DMS 273 treated with DMSO at 0.1 percent for 48 hours (cell line): ENCODE measurements around the gene C9.
"Not testable (repeated sequence)": the region's sequence is repeated elsewhere in the genome, so short reads cannot be mapped to it uniquely, and the experiment has no call there.

ENCODE experiments used
- DNase-seq: peaks from one replicate; lab custom pipeline; 2025; lab: John Stamatoyannopoulos, UW

The C9 gene

DNA sequence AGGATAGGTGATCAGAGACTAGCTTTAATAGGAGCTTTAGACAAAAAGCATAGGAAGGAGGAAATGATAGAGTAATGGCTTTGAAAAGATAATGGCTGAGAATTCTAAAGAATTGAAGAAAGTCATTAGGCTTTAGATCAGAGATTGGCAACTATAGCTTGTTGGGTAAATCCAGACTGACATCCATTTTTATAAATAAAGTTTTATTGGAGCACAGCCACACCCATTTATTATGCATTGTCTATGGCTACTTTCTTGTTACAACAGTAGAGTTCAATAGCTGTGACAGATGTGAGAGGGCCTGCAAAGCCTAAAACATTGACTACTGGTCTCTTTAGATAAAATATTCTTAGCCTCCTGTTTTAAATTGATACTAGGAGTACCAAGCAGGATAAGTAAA is 104.2 kb downstream of the C9 start:
- DNase-seq, result no peak

DNA sequence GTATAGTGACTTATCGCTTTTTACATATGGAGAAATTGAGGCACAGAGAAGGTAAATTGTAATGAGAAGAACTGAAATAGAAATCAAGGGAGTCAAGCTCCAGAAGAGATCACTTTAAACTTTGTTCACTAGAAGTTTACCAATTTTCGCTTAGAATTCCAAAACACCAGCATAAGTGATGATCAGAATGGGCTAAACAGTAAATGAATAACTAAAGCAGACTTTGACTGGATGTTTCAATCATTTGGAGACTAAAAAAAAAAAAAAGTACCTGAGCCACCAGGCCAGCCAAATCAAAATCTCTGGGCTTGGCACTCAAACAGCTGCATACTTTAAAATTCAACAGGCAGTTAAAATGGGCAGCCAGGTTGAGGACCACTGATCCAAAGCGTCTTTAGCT is 106.7 kb downstream of the C9 start:
- no peak for DNase-seq

DNA sequence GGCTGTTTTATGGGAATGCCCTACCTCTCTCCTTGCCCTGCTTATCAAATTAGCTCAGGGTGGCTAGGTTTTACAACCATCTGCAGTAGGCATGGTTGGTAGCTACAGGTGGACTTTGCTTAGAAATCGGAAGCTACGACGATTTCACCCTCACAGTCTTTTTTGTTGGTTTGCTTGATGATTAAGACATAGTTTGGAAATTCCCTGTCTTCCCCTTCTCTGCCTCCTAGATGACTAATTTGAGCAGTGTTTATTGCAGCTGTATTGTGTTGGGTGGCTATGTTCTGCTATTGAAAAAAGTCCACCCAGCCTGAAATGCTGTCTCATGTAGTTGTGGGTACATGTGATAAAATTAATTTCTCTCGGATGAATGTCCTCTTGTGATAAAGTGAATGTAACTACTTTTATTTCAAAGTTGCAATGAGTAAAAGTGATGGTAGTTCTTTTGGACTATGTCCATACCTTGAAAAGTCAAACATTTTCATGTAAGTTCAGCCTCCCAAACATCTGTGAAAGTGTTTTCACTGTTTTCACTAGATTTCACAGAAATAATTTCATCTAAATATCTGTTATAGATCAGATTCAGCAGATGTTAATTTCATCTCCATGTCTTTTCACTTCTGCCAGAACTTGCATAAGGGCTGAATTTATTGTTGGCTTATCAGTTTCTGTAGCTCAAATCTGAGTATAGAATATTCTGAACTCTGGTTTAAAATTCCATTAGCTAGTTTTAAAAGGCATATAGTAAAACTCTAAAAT is 107.6 kb downstream of the C9 start:
- DNase-seq, result no peak

DNA sequence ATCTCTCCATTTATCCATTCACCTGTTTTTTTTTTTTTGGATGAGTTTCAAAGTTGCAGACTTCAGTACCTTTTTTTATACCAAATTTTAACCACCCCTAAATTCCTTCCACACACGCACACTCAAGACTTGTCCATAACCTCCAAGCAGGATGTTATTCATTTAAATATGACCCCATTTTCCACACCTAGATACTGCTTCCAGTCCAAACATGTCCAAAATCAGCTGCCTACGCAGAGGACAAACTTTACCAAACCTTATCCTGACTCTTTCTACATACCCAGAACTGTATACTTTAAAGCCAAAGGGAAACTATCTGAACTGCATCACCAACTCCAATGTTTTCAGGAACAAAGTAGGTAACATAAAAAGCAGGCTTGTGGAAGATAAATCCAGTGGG is 108.9 kb downstream of the C9 start:
- DNase-seq, result no peak

DNA sequence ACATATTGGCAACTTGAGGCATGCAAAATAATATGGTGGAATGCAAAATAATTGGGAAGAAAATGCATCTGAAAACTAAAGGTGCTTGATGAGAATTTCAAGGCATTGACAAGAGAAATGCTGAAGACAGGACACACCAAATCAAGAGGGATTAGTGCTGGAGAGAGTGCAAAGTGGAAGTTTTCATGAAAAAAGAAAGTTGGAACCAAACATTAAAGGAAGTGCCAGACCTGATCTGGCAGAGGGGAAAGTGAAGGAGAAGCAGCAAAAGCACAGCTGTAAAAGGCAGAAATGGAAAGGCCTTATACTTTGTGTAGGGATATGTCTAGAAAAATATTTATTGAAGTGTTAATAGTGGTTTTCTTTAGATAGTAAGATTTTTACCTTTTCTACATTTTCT is 109.6 kb downstream of the C9 start:
- DNase-seq, result no peak

DNA sequence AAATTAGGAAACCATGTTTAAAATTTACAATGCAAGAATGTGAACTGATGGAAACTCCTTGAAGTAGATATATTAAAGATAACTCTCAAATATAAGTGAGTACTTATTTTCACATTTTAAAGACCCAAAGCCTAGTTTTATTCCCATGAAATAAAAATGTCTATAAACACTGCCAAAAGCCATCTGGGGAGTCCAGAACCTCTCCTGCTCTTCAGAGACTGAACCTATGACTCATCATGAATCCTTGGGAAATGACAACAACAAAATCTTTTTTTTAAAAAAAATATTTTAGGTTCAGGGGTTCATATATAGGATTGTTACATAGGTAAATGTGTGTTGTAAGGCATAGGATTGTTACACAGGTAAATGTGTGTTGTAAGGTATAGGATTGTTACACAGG is 111.1 kb downstream of the C9 start:
- no peak for DNase-seq

DNA sequence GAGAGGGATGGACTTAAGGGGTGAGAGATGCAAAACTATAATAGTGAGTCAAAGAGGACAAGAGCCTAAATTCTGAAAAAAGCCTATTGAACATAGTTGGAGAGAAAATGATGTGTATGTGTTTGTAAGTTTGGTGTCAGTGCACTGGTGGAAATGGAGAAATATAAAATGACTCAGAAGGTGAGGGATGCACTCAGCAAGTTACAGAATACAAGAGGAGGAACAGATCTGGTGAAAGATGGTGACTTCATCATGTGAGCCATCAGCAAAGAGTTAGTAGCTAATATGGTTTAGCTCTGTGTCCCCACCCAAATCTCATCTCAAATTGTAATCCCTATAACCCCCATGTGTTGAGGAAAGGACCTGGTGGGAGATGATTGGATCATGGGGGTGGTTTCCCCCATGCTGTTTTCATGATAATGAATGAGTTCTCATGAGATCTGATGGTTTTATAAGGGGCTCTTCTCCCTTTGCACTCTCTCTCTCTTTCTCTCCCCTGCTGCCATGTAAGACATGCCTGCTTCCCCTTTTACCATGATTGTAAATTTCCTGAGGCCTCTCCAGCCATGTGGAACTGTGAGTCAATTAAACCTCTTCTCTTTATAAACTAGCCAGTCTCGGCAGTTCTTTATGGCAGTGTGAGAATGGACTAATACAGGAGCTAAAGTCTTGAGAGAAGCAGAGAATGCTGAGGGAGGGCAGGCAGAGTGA is 114.6 kb downstream of the C9 start:
- no peak for DNase-seq

DNA sequence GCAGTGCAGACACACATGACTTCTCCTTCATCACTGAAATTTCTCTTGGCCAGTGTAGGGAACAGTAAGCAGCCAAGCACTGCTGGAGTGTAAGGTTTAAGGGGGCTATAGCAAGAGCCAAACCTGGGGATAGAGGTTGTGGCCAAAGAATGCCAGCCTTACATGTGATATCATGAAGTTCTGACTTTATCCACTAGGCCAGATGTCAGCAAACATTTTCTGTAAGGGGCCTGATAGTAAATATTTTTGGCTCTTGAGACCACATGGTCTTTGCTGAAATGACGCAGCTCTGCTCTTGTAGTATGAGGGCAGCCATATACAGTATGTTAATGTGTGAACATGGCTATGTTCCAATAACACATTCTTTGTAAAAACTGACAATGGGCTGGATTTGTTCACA is 115.2 kb downstream of the C9 start:
- no peak for DNase-seq

DNA sequence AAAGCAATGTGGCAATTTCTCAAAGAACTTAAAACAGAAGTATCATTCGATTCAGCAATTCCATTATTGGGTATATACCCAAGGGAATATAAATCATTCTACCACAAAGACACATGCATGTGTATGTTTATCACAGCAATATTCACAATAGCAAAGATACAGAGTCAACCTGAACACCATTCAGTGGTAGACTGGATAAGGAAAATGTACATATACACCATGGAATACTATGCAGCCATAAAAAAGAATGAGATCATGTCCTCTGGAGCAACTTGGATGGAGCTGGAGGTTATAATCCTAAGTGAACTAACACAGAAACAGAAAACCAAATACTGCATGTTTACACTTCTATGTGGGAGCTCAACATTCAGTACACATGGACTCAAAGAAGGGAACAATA is 123.5 kb downstream of the C9 start:
- DNase-seq, result no peak

DNA sequence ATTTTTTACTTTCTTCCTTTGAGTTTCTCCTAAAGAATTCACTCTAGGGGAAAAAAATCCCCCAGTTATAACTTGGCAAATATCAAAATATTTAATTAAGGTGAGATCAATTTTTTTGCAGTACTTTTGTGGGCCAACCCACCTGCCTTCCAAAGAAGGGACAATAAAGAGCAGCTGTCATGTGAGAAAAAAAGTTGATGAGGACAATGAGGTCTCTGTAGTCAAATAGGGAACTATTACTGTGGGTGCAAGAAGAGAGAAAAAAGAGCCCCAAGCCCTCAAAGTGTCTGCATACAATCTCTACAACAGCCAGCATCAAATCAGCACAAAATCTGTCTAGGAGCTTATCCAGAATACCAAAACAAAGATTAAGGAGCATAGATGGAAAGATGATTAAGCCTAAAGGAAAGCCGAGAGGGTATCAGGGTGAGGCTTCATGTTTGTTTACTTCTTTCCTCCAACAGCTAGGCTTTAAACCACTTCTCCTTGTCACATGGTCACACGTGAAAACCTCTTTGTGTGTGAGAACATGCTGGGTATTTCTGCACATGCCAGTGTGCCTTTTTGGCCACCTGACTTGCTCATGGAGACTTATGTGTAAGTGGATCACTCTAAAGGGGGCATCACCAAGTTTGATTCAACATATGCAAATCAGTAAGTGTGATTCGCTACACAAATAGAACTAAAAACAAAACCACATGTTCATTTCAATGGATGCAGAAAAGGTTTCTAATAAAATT is 125.8 kb downstream of the C9 start:
- DNase-seq, result no peak

DNA sequence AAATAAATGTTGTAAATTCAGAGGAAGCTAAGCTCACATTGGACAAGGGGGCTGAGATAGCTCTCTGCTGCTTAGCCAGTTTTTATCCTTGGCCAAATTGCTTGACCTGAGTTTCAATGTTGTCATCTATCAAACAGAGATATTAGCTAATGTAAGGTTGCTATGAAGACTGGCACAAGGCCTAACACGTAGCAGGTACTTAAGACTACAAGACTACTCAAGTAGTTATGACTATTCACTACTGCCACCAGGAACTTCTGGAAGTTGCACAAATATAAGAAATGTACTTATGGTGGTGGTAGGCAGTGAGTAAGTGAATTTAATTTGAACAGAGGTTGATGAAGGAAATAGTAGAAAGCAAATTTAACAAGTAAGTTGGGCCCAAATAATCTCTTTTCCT is 127.6 kb downstream of the C9 start:
- no peak for DNase-seq

DNA sequence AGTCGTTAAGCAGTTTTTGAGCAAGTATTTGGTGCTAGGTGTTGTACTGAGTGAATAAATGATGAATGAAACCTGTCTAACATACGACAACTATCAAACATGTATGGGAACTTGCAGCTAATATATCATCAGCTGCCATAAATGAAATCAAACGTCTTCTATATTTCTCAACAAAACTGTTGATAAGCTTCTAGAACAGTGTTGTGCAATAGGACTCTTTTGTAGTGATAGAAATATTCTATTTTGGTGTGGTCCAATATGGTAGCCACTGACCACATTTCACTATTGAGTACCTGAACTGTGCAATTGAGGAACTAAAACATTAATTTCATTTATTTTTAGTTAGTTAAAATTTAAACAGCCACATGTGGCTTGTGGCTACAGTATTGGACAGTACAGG is 128.6 kb downstream of the C9 start:
- DNase-seq, result no peak

DNA sequence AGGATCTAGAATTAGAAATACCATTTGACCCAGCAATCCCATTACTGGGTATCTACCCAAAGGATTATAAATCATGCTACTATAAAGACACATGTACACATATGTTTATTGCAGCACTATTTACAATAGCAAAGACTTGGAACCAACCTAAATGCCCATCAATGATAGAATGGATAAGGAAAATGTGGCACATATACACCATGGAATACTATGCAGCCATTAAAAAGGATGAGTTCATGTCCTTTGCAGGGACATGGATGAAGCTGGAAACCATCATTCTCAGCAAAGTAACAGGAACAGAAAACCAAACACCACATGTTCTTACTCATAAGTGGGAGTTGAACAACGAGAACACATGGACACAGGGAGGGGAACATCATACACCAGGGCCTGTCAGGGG is 129.8 kb downstream of the C9 start:
- DNase-seq, result not testable (repeated sequence)
